Psoas muscle (tissue), 8 donors: ENCODE results near the gene PPARG. TPM values are rescaled to one million over a fixed set of nuclear protein-coding genes. Genes with fewer than 3 reads are reported as not detected.
"Not testable (repeated sequence)": the region's sequence is repeated elsewhere in the genome, so short reads cannot be mapped to it uniquely, and the experiment has no call there.

Experiments
- ATAC-seq, 4 donors: fragments of 200-7000 bp; cut with Tn5 transposase; one replicate each; pipeline ENCODE4 v1.9.1; 2020; ENCODE audit warnings: moderate library complexity in 3 of 4, mild to moderate bottlenecking in 2 of 4
- DNase-seq, 2 donors: peaks; one replicate each; pipeline ENCODE4 v3.0.0-alpha.2; 2020
- H3K27ac ChIP-seq: fragments of 200-600 bp; one replicate; pipeline ENCODE4 v1.8.0; 2022
- H3K27me3 ChIP-seq, 3 donors: fragments of 200-600 bp in 1 of 3; one replicate each; pipeline versions ENCODE4 v1.6.1 to v1.8.0; 2013 to 2022; ENCODE audit warnings: low read length in 2 of 3, mild to moderate bottlenecking in 2 of 3, moderate library complexity in 1 of 3; ENCODE audit not compliant: insufficient read depth in 3 of 3
- H3K36me3 ChIP-seq, 2 donors: fragments of 200-600 bp in 1 of 2; one replicate each; pipeline versions ENCODE4 v1.6.1 to v1.8.0; 2013 to 2022; ENCODE audit warnings: low read depth in 1 of 2, mild to moderate bottlenecking in 1 of 2, moderate library complexity in 1 of 2; ENCODE audit not compliant: insufficient read depth in 1 of 2
- H3K4me1 ChIP-seq: fragments of 200-600 bp; one replicate; pipeline ENCODE4 v1.8.0; 2022
- H3K4me3 ChIP-seq: fragments of 200-600 bp; one replicate; pipeline ENCODE4 v1.8.0; 2022; ENCODE audit warnings: mild to moderate bottlenecking
- H3K9me3 ChIP-seq: fragments of 200-600 bp; one replicate; pipeline ENCODE4 v1.8.0; 2022
- CTCF ChIP-seq: fragments of 200-600 bp; IDR thresholded peaks from one replicate; pipeline ENCODE4 v1.8.0; 2022; ENCODE audit warnings: antibody characterized with exemption
- WGBS, 3 donors: extraction: QIAGEN DNeasy Blood & Tissue Kit; methylation state at CpG; one replicate each; pipeline versions ENCODE4 v1.1.6 to v1.1.7; 2013; 5-methylcytosine and 5-hydroxymethylcytosine counted together
- intact Hi-C, 2 donors: fragments of 100-400 bp; cut with DNase I; formaldehyde crosslinking; loops; one replicate each; pipeline versions ENCODE4 v1.11.0 to v1.14.2; 2022
- polyA plus RNA-seq, 3 donors: library from polyadenylated mRNA; stranded (reverse); fragments of 200-250 nt; gene quantifications; one replicate each; pipeline ENCODE4 v1.2.3, GENCODE V29; 2013
- total RNA-seq, 4 donors: library from RNA; stranded (reverse); fragmentation: NEBNext Ultra II Directional in 2 of 4; extraction: Animal tissue kit (Norgen Biotek cat#: 25700) in 2 of 4; gene quantifications; one replicate each; pipeline versions ENCODE4 v1.2.1 to v1.2.4, GENCODE V29; 2021 to 2023
- donor health status: healthy with polysubstance abuse.
- donor health status: DM: no; HTN: no; CAD: no; lungs with moderate emphysema.
- donor health status: Bipolar disorder and iron deficiency.
- donor health status: healthy.
- donor health status: DM: yes; HTN: yes; CAD: no.
- donor health status: DM: no; HTN: no; CAD: no.
- donor health status: DM: no; HTN: no; CAD: no.
- donor health status: DM: yes; HTN: yes; CAD: no.

Gene PPARG
- total and polyA plus RNA-seq, 7 donors, result 3.1 to 6.8 (median 4.3) TPM

GRCh38 chr3:12255393-12255792 lies 33.5 kb upstream of the PPARG start:
- Histone ChIP-seq H3K27me3 (peaks cover 0 to 2% (median 0%) of the 10 kb centered on the region in 3 donors), H3K9me3 (no peaks in the 10 kb centered on the region), H3K36me3 (no peaks in the 10 kb centered on the region), H3K27ac (no peak overlapping the region), H3K4me3 (no peak overlapping the region), H3K4me1 (no peaks in the 10 kb centered on the region)
- TF ChIP-seq CTCF, result no peak
- ATAC-seq, result no peak
- intact Hi-C loops, result no loop called here
- 89 to 96% (median 89%) methylated on average over 2 of the region's 2 CpGs for WGBS, 3 donors
- no peak for DNase-seq

- Histone ChIP-seq H3K9me3 (no peaks in the 10 kb centered on the region), H3K4me3 (no peak overlapping the region), H3K4me1 (no peaks in the 10 kb centered on the region), H3K27me3 (peaks cover 0 to 2% (median 0%) of the 10 kb centered on the region in 3 donors), H3K36me3 (no peaks in the 10 kb centered on the region), H3K27ac (no peak overlapping the region)
- ATAC-seq, result no peak
- DNase-seq, result no peak
- intact Hi-C loops, result no loop called here
- TF ChIP-seq CTCF, result no peak
Observed at GRCh38 chr3:12258911-12259310, 30.0 kb upstream of the PPARG start.

GRCh38 chr3:12262173-12262572 lies 26.7 kb upstream of the PPARG start:
- H3K27ac ChIP-seq, H3K36me3 ChIP-seq, intact Hi-C loops, H3K4me1 ChIP-seq, H3K4me3 ChIP-seq, DNase-seq, H3K9me3 ChIP-seq, H3K27me3 ChIP-seq, ATAC-seq: not testable (repeated sequence)
- WGBS, 3 donors, result 87 to 90% (median 87%) methylated on average over 8 of the region's 8 CpGs

- WGBS, 3 donors, result 23 to 48% (median 27%) methylated on average over 1 of the region's 1 CpG
Observed at GRCh38 chr3:12265508-12265907, 23.4 kb upstream of the PPARG start.

GRCh38 chr3:12266038-12266437 lies 22.8 kb upstream of the PPARG start:
- TF ChIP-seq CTCF, result no peak
- Histone ChIP-seq H3K27me3 (no peaks in the 10 kb centered on the region), H3K9me3 (no peaks in the 10 kb centered on the region), H3K4me1 (no peaks in the 10 kb centered on the region), H3K4me3 (no peak overlapping the region), H3K27ac (no peak overlapping the region), H3K36me3 (no peaks in the 10 kb centered on the region)
- intact Hi-C loops, result no loop called here
- no peak for DNase-seq
- ATAC-seq, result no peak
- WGBS, 3 donors, result 63 to 70% (median 70%) methylated on average over 5 of the region's 5 CpGs

More at GRCh38 chr3:12265508-12265907, 23.4 kb upstream of the PPARG start:
- no peak for DNase-seq
- no peaks in the 10 kb centered on the region for H3K27me3 ChIP-seq
- no peaks in the 10 kb centered on the region for H3K4me1 ChIP-seq
- no peaks in the 10 kb centered on the region for H3K36me3 ChIP-seq
- no peaks in the 10 kb centered on the region for H3K9me3 ChIP-seq
- no peak overlapping the region for H3K27ac ChIP-seq
- ATAC-seq, result no peak
- TF ChIP-seq CTCF, result no peak
- intact Hi-C loops, result no loop called here
- H3K4me3 ChIP-seq, result no peak overlapping the region
